Liver (tissue), 9 donors: ENCODE measurements around the gene SLC35C1. TPM values are rescaled to one million over a fixed set of nuclear protein-coding genes. Genes with fewer than 3 reads are reported as not detected.

Experiments
- DNase-seq: peaks from one replicate; pipeline ENCODE4 v3.0.0-alpha.2; 2017; ENCODE audit warnings: low spot score
- H3K27ac ChIP-seq, 2 donors: one replicate each; pipeline ENCODE4 v1.7.0; 2013; ENCODE audit warnings: inconsistent platforms in 2 of 2, low read length in 2 of 2, control low read depth in 1 of 2, low read depth in 1 of 2, mild to moderate bottlenecking in 1 of 2
- H3K27me3 ChIP-seq, 4 donors: one replicate each; pipeline versions ENCODE4 v1.6.1 to v1.7.0; 2013; ENCODE audit warnings: low read length in 3 of 4, inconsistent platforms in 1 of 4, mild to moderate bottlenecking in 1 of 4, moderate library complexity in 1 of 4; ENCODE audit not compliant: control insufficient read depth in 4 of 4, insufficient read depth in 4 of 4
- H3K36me3 ChIP-seq, 4 donors: one replicate each; pipeline versions ENCODE4 v1.6.1 to v1.7.0; 2013; ENCODE audit warnings: low read length in 3 of 4, mild to moderate bottlenecking in 3 of 4, low read depth in 1 of 4, moderate library complexity in 1 of 4; ENCODE audit not compliant: control insufficient read depth in 4 of 4, insufficient read depth in 3 of 4
- H3K4me1 ChIP-seq, 4 donors: one replicate each; pipeline versions ENCODE4 v1.6.1 to v1.7.0; 2013; ENCODE audit warnings: low read length in 3 of 4, mild to moderate bottlenecking in 3 of 4, moderate library complexity in 1 of 4; ENCODE audit not compliant: control insufficient read depth in 4 of 4, insufficient read depth in 4 of 4
- H3K4me3 ChIP-seq, 3 donors: one replicate each; pipeline versions ENCODE4 v1.6.1 to v1.7.0; 2013; ENCODE audit warnings: low read length in 3 of 3, control low read depth in 1 of 3, low read depth in 1 of 3, mild to moderate bottlenecking in 1 of 3
- H3K9ac ChIP-seq, 2 donors: one replicate each; pipeline ENCODE4 v1.7.0; 2013; ENCODE audit warnings: low read length in 2 of 2, mild to moderate bottlenecking in 2 of 2, moderate library complexity in 2 of 2, control low read depth in 1 of 2, low read depth in 1 of 2
- H3K9me3 ChIP-seq, 4 donors: one replicate each; pipeline versions ENCODE4 v1.6.1 to v1.7.0; 2013; ENCODE audit warnings: low read length in 3 of 4; ENCODE audit not compliant: control insufficient read depth in 4 of 4
- ATF3 ChIP-seq: IDR thresholded peaks from 2 replicates; pipeline ENCODE4 v1.6.1; 2016; ENCODE audit warnings: antibody characterized with exemption
- CTCF ChIP-seq: fragments of 150-350 bp; IDR thresholded peaks from 2 replicates; pipeline ENCODE4 v1.5.1; 2017; ENCODE audit warnings: improper control_type of control experiment, low read depth, low read length; ENCODE audit not compliant: missing input control
- EGR1 ChIP-seq, 2 donors: IDR thresholded peaks; 2 replicates each; pipeline ENCODE4 v1.6.1; 2016 to 2018; ENCODE audit warnings: antibody characterized with exemption in 2 of 2, low read depth in 2 of 2
- FOXA1 ChIP-seq: IDR thresholded peaks from 2 replicates; pipeline ENCODE4 v1.6.1; 2016; ENCODE audit warnings: antibody characterized with exemption
- FOXA2 ChIP-seq: IDR thresholded peaks from 2 replicates; pipeline ENCODE4 v1.6.1; 2016; ENCODE audit warnings: antibody characterized with exemption
- GABPA ChIP-seq, 2 donors: IDR thresholded peaks in 1 of 2; conservative IDR thresholded peaks in 1 of 2; 2 replicates each; pipeline ENCODE4 v1.6.1; 2016; ENCODE audit warnings: antibody characterized with exemption in 2 of 2, mild to moderate bottlenecking in 1 of 2, moderate library complexity in 1 of 2
- HNF4A ChIP-seq, 2 donors: conservative IDR thresholded peaks; 2 replicates each; pipeline ENCODE4 v1.6.1; 2016; ENCODE audit warnings: antibody characterized with exemption in 2 of 2, mild to moderate bottlenecking in 2 of 2
- HNF4G ChIP-seq: IDR thresholded peaks from 2 replicates; pipeline ENCODE4 v1.6.1; 2016; ENCODE audit warnings: antibody characterized with exemption
- MAX ChIP-seq: IDR thresholded peaks from 2 replicates; pipeline ENCODE4 v1.6.1; 2016; ENCODE audit warnings: antibody characterized with exemption
- NR2F2 ChIP-seq: IDR thresholded peaks from 2 replicates; pipeline ENCODE4 v1.6.1; 2016; ENCODE audit warnings: antibody characterized with exemption
- RAD21 ChIP-seq, 2 donors: IDR thresholded peaks; 2 replicates each; pipeline ENCODE4 v1.6.1; 2016; ENCODE audit warnings: antibody characterized with exemption in 2 of 2, mild to moderate bottlenecking in 2 of 2
- REST ChIP-seq: IDR thresholded peaks from 2 replicates; pipeline ENCODE4 v1.6.1; 2016; ENCODE audit warnings: antibody characterized with exemption, mild to moderate bottlenecking
- RXRA ChIP-seq, 2 donors: IDR thresholded peaks; 2 replicates each; pipeline ENCODE4 v1.6.1; 2017 to 2018; ENCODE audit warnings: antibody characterized with exemption in 2 of 2, mild to moderate bottlenecking in 1 of 2
- SP1 ChIP-seq: IDR thresholded peaks from 2 replicates; pipeline ENCODE4 v1.6.1; 2018; ENCODE audit warnings: antibody characterized with exemption, mild to moderate bottlenecking
- TAF1 ChIP-seq: conservative IDR thresholded peaks from 2 replicates; pipeline ENCODE4 v1.6.1; 2016; ENCODE audit warnings: antibody characterized with exemption, mild to moderate bottlenecking
- ZBTB33 ChIP-seq: IDR thresholded peaks from 2 replicates; pipeline ENCODE4 v1.6.1; 2016; ENCODE audit warnings: antibody characterized with exemption
- WGBS: extraction: QIAGEN DNeasy Blood & Tissue Kit; methylation state at CpG from one replicate; pipeline ENCODE4 v1.1.7; 2013; 5-methylcytosine and 5-hydroxymethylcytosine counted together
- polyA plus RNA-seq, 2 donors: library from polyadenylated mRNA; stranded (reverse) in 1 of 2; unstranded in 1 of 2; fragments of 200-250 nt in 1 of 2; fragments of >200 nt in 1 of 2; fragmentation: Nextera tagmentation in 1 of 2; extraction: Ambion mirVana in 1 of 2; gene quantifications; one replicate each; pipeline versions ENCODE4 v1.2.1 to v1.2.3, GENCODE V29; 2013 to 2015
- total RNA-seq, 2 donors: library from RNA; depleted of rRNA; stranded (reverse); fragments of >200 nt; gene quantifications; one replicate each; pipeline ENCODE4 v1.2.3, GENCODE V29; 2014
- donor health status: healthy.
- donor health status: healthy.
- donor health status: healthy.
- donor health status: healthy.
- donor health status: healthy.

The SLC35C1 gene
- total and polyA plus RNA-seq, 4 donors, result 2.5 to 82.0 (median 46.1) TPM

GRCh38 chr11:45833761-45834160 is 28.8 kb downstream of the SLC35C1 start:
- 65% methylated on average over 3 of the region's 3 CpGs for WGBS
- Histone ChIP-seq H3K27me3 (no peaks in the 10 kb centered on the region), H3K4me3 (no peak overlapping the region), H3K9me3 (no peaks in the 10 kb centered on the region), H3K9ac (no peak overlapping the region), H3K27ac (no peak overlapping the region), H3K36me3 (no peaks in the 10 kb centered on the region), H3K4me1 (peaks cover 0 to 4% (median 3%) of the 10 kb centered on the region in 4 donors)
- DNase-seq, result no peak
- TF ChIP-seq FOXA1, result no peak
- TF ChIP-seq REST, result no peak
- no peak for TF ChIP-seq GABPA (IDR thresholded peaks at IDR 0.05 in 1 of 2, conservative IDR thresholded peaks at IDR 0.05 in 1 of 2)
- no peak for TF ChIP-seq FOXA2
- no peak for TF ChIP-seq CTCF
- no peak for TF ChIP-seq HNF4A (conservative IDR thresholded peaks at IDR 0.05)
- no peak for TF ChIP-seq SP1
- no peak for TF ChIP-seq EGR1 (IDR thresholded peaks at IDR 0.05; ENCODE audit: low read depth in 2 of 2)
- TF ChIP-seq NR2F2, result no peak
- no peak for TF ChIP-seq RAD21 (IDR thresholded peaks at IDR 0.05)
- TF ChIP-seq HNF4G, result no peak
- no peak for TF ChIP-seq MAX
- TF ChIP-seq ZBTB33, result no peak
- TF ChIP-seq ATF3, result no peak
- TF ChIP-seq TAF1, result no peak
- TF ChIP-seq RXRA (IDR thresholded peaks at IDR 0.05), result no peak

- 18% methylated on average over 4 of the region's 4 CpGs for WGBS
- Histone ChIP-seq H3K4me1 (peaks cover 0 to 4% (median 3%) of the 10 kb centered on the region in 4 donors), H3K9me3 (no peaks in the 10 kb centered on the region), H3K36me3 (no peaks in the 10 kb centered on the region), H3K27ac (no peak overlapping the region), H3K4me3 (no peak overlapping the region), H3K27me3 (no peaks in the 10 kb centered on the region), H3K9ac (no peak overlapping the region)
- no peak for DNase-seq
- TF ChIP-seq HNF4G (no peak), SP1 (no peak), HNF4A (conservative IDR thresholded peaks at IDR 0.05) (peak; percentile 42 to 62), CTCF (no peak), ZBTB33 (no peak), RXRA (IDR thresholded peaks at IDR 0.05) (peak; percentile 37 to 62)
These were observed 29.4 kb downstream of the SLC35C1 start for GRCh38 chr11:45834298-45834756.
